DMS79 (cell line): ENCODE measurements around the gene LRRC7.

Source experiments
- DNase-seq: peaks from one replicate; lab custom pipeline; 2025; lab: John Stamatoyannopoulos, UW

Gene LRRC7

DNA sequence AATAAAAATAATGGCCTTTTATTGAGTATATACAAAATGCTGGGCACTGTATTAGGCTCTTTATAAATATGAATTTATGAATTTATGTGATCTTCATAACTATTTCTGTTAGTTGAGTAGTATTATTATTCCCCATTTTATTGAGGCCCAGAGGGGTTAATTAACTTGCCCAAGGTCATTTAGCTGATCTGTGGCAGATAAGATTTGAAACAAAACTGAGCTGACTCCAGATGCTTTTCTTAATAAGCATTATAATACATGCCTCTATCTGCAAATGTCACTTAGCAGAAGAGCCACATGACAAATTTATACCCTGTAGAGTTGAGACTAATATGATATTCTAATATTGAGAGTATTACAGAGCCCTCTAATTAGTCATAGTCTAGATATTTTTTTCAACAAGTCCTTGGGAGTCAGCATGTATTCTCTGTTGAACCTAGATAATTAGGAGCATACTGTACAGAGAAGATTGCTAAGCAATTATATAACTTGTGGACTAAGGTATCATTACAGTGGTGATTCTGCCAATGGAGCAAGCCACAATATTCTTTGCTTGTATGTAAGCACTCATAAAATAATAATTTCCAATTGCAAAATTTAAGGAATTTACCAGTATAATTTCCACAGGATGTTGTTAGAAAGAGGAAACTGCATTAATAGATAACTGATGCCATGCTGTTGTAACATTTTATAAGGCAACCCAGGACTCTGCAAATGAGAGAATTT, 525.7 kb downstream of the LRRC7 start:
- DNase-seq, result no peak

DNA sequence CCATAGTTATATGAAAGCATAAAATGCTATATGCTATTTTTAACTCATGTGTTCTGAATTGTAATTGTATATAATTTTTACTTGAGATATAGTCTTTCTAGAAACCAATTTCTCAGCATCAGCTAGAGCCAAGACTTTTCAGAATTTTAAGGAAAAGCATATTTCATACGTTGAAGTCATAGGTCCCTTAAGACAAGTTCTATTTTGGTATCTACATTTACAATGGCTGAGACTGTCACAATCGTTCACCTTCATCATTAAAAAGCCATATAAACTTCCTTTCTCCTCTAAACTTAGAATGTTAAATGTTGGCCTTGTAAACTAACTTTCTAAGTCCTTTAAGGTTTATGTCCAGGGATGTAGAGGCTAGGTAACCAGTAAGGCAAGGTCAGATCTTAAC, 533.5 kb downstream of the LRRC7 start:
- no peak for DNase-seq

DNA sequence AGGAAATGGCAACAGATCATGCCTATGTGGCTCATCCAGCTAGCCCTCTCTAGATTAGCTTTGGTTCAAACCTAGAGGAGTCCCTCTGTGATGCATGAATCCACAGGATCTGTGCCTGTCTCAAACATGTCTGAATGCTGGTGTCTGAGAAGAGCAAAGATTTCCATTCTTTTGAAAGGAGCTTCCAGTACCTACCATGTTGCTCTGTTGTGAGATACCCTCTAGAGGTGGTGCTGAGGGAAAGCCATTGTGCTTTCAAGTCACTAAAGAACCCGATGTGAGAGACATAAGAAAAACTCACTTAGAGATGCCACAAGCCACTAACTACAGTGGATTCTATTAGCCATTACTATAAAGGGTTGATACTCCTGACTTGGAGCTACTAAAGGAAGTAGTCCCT, 534.1 kb downstream of the LRRC7 start:
- no peak for DNase-seq

DNA sequence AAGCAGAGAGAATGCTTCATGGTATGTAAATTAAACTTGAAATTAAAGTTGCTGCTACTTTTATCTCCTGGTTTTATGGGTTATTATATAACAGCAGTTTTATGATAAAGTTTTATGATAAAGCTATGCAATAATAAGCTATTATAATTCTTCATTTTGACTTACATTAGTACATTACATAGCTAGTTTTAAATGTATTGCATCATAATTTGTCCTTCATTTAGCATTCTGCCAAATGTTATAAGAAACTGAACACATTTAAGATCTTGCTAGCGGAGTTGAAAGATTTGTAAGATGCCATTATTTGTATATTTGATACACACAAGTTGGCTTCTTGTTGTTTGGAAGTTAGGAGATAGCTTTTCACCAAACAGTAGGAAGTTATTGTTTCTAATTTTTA, 536.0 kb downstream of the LRRC7 start:
- DNase-seq, result no peak

DNA sequence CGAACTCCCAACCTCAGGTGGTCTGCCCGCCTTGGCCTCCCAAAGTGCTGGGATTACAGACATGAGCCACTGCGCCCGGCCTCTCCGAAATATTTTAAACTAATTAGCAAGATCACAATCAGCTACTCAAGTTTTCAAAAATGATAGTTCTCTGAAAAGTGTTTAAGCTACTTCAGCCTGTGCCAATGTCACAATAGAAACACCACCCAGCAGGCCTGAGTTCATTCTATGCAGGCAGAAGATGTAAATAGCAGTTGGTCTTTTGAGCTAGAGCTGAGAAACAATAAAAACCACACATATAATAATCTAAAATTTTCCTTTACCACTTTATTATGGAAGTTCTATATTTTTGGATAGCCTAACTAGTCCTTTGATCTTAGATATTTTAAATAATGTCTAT, 541.5 kb downstream of the LRRC7 start:
- no peak for DNase-seq

DNA sequence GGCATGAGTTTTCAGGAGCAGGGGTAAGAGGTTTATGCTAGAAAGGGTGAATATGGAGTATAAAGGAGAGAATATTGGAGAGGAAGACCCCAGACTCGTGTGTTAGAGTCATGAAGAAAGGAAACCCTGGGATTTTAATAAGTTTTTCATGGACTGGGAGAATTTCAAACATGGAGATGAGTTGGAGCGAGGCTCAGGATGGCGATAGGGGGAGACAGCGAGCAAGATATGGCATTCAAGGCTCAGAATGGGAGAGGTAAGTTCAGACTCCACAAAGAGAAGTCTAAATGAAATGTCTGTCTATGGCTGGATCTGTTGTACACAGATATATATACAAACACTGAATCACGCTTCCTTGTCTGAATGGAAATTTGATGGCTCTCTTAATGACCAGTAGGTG, 545.1 kb downstream of the LRRC7 start:
- no peak for DNase-seq

DNA sequence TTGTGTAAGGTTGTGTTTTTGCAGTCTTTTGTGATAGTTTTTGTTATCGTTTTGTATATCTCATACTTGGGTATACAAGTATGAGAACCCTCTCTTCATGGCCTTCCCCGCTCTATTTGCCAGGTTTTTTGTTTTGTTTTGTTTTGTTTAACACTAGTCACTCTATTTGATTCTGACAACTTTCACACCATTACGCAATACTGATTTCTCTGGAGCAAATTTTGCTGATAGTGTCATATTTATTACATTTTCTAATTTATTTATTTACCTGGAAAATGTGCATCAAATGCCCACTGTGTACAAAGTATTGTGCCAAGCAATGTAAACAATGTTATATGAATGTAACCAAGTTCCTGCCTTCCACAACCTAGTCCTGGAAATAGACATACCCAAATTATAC, 547.6 kb downstream of the LRRC7 start:
- no peak for DNase-seq

DNA sequence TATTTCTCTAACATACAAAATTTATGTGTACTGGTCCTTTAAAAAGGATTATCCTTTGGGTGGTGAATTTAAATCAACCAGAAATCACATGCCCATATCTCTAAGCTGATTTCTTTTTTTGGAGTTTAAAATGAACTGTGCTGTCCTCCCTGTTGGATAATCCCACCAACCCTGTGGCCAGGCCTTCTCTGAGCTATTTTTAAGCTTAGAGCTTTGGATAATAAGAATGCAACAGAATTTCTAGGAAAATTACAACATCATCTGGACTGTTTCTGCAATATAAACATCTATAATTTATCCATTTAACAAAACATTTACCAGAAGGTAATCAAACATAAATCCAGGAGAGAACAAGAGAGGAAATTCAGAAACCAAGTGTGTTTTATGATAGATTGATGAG, 549.3 kb downstream of the LRRC7 start:
- no peak for DNase-seq

DNA sequence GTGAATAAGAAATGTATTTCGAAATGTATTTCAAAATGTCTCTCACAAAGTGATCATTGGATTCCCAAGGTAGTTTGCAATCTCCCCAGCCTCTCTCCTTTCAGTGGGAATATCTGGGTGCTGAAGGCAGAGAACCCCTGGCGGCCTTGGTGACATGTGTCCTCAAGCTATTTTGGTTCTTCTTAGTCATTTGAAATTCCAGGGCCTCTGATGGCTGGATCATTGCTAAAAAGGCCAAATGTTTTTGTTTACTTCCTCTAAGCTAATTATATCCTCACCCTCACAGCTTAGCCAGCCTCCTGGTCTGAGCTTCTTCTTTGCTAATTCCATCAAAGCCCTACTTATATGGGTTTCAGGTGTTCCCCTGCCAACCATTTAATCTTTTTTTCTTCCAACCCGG, 566.4 kb downstream of the LRRC7 start:
- DNase-seq, result no peak

DNA sequence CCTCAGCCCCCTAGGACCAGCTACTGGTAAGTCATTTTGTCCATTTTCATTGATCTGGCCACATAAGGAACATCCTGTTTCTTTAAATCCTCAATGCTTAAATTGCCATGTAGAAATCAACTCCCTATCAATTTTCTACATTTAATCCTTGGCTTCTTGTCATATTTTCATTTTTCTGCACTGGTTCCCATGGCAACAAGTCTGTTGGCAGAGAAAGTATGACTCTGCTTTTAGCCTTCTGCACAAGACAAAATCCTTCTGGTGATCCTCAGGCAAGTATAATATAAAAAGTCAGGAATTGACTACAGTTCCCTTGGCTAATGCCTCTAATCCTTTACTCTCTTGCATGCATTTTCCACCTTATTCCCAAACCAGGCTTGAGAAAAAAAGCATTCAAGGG, 572.6 kb downstream of the LRRC7 start:
- no peak for DNase-seq

DNA sequence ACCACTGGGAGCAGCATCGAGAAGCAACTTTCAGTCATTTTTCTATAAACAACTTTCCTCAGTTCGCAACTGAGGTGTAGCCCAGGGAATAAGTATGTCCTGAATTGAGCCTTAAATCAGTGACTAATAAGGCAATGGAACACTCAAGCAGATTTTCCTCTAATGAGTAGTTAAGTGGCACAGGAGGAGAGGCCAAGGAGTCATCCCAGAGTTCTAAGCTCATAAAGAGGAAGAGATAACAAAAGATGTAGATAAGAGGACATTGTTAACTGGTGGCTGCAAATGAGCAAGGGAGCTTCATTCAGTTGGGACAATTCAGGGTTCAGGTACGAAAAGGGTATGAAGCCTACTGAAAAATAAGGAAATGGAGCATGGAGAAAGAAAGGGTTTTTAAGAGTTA, 573.2 kb downstream of the LRRC7 start:
- no peak for DNase-seq

DNA sequence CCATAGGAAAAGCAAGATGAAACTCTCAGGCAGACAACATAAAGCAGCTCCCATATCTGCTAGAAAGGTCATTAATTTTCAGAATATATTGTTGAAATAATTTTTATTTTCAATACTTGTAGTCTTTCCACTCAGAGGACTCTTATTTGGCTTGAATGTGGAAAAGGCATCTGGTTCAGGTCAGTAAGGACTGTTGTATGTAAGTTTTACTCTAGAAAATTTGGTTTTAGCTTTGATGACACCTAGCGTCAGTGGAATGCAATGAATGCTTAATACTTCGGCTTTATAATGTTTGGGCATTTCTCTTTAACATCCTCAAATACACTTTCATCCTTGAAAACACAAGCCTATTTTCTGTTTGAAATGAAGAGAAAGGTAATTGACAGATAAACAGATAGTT, 574.4 kb downstream of the LRRC7 start:
- no peak for DNase-seq

DNA sequence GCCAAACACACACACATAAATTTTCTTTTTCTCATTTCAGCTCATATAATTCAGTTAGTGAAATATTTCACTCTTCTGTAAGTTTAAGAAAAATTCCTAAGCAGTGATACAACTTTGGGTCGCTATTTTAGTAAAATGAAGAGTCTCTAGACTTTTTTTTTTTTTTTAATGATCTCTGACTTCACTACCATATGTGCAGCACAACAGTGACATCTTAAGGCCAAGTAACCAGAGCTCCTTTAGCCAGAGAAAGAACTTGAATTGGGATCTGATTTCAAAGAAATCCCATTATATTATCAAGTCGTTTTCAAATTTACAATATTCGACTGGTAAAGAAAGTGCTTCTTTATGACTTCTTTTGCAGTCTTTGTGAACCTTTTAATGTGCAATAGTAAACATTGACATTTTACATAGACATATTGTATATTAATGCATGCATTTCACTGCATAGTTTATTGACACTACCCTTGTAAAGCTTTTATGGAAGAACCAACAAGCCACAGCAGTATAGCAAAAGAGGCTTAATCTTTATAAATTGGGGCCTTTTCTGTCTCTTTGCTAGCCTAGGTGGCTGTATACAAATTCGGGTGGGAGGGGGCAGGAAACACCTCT, 575.4 kb downstream of the LRRC7 start:
- no peak for DNase-seq

DNA sequence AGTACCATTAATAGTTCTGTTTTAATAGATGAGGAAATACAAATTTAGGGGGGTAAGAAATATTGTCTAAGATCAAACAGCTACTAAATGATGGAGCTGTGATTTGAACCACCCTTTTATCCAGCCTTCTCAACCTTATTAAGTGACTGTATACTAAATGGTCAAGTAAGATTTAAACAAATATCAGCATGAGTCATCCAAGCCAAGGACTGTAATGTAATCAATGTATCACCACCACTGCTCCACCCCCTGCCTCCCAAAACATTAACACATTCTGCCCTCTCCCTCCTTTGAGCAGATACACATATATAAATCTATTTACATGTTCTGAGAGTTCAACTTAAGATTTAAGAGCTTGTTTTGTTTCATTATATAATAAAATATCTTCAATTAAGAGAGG, 578.8 kb downstream of the LRRC7 start:
- DNase-seq, result no peak

DNA sequence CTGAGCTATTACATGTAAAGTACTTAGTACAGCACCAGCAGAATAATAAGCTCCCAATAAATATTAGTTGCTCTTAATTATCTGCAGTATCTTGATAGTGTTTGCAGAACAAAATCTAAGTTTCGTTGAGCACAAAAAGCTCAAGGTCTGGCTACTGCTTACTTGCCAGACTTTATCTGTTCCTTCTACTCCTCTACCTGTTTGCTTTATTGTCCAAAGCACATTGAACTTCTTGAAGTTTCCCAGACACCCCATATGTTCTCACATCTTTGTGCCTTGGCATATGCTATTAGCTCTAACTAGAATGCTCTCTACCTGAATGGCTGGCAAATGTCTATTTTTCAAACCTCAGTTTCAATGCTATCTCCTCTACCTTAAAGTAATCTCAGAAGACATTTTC, 582.7 kb downstream of the LRRC7 start:
- no peak for DNase-seq

DNA sequence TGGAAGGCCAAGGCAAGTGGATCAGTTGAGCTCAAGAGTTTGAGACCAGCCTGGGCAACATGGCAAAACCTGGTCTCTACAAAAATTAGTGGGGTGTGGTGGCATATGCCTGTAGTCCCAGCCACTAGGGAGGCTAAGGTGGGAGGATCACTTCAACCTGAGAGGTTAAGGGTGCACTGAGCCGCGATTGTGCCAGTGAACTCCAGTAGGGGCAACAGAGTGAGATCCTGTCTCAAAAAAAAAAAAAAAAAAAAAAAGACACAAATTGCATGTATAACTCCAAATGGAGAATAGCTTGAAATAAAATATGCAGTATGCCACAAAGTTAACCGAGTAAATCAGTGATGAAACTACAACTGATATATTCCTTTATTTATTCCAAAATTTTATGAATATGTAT, 586.0 kb downstream of the LRRC7 start:
- no peak for DNase-seq

DNA sequence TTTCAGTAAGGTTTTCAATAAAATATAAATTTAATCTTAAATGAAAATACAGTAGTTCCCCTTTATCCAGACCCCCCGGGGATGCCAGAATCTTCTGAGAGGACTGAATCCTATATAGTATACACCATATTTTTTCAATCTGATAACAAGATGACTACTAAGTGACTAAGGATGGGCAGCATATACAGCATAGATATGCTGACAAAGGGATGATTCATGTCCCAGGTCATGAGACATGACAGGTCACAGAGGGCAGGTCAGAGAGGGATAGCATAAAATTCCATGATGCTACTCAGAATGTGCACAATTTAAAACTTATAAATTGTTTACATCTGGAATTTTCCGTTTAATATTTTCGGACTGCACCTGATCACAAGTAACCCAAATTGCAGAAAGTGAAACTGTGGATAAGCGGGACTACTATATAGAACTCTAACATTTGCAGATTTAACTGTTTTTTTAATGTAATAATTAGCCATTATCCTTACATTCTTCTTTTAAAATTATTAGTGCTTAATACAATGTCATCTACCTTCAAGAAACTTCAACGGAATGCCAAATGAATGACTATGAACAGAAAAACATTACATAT, 588.9 kb downstream of the LRRC7 start:
- DNase-seq, result no peak

DNA sequence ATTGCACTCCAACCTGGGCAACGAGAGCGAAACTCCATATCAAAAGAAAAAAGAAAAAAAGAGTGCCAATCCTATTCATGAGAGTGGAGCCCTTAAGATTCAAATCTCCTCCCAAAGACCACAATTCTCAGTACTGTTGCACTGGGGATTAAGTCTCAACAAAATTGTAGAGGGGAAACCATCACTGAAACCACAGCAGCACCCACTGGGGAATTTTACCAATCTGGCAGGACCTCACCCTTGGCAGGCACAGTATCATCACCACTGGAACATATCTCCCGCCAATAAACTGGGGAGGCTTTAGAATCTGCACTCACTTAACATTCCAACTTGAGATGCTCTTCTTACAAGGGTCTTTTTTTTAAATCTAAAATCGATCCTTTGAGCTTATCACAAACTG, 596.6 kb downstream of the LRRC7 start:
- DNase-seq, result no peak

DNA sequence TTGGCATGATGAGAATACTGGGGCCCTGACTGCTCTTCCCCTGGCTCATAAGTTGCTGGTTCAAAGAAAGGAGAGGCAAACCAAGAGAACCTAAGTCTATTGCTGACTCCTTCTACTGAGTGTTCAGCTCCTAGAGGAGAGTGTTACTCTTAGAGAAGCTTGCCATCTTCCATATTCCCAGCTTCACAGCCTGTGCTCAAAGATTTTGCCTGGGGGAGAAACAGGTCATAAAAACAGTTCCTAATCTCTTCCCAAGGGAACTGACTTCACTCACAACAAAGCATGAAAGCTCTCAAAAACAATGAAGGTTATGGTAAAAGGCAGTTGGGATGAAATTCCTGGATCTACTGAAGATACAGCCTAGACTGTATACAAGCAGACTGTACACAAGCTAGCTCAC, 600.6 kb downstream of the LRRC7 start:
- no peak for DNase-seq

DNA sequence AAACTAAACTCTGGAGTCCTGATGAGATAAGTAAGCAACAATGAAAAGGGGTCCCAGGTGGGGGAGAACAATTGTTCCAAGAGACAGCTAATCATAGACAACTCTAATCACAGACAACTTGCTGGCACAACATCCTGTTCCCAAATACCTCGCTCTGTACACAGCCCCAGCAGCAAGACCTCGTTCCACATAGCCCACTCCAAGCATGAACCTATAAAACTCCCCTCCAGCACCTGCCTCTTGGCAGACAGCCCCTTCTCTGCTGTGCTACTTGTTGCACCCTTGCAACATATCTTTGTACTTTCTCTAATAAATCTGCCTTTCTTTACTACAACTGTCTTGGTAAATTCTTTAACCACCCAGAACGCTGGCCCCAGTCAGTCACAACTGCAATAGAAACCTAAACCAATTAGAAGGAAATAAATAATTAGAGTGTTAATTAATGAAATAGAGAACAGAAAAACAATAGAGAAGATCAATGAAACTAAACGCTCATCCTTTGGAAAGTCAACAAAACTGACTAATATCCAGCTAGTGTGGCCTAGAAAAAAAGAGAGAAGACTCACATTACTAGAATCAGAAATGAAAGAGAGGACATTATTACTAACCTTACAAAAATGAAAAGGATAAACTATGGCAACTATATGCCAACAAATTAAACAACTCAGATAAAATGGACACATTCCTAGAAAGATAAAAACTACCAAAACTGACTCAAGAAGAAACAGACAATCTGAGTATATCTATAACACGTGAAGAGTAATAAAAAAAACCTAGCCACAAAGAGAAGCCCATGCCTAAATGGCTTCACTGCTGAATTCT, 601.5 kb downstream of the LRRC7 start:
- DNase-seq, result no peak

DNA sequence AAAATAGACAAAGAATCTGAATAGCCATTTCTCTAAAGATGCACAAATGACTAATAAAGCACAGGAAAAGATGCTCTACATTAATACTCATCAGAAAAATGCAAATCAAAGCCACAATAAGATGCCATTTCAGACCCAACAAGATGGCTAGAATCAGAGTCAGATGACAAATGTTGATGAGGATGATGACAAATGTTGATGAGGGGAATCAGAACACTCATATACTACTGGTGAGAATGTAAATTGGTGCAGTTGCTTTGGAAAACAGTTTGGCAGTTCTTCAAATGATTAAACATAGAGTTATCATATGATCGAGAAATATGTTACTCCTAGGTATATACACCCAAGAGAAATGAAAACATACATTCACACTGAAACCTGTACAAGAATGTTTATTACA, 603.8 kb downstream of the LRRC7 start:
- no peak for DNase-seq
